Skeletal muscle cell (primary cell): ENCODE data around the gene TP73.
"Not testable (repeated sequence)": the region's sequence is repeated elsewhere in the genome, so short reads cannot be mapped to it uniquely, and the experiment has no call there.

ENCODE experiments used
- DNase-seq: peaks from one replicate; pipeline ENCODE4 v3.0.0-alpha.2; 2010; ENCODE audit warnings: low read depth
- H3K4me3 ChIP-seq: 2 replicates; pipeline ENCODE4 v1.5.1; 2011; ENCODE audit warnings: low read depth, mild to moderate bottlenecking, control low read depth, low read length, moderate library complexity

The TP73 gene

DNA sequence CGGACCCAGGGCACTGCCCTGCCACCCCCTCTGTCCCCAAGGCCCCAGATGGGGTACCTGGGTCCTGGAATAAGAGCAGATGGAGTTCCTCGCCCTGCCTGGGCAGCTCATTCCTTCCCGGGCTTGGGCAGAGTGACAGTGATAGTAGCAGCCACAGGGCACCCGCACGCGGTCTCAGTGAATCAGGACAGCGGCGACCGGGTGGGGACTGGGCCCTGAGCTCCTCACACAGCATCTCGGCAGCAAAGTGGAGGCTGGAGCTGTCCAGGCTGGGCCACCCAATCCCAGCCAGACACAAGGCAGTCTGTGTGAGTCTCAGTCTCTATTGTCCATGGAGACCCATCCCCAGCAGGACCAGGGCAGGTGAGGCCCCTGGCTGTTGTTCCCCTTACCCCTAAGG, 62.5 kb downstream of the TP73 start:
- no peak for DNase-seq
- H3K4me3 ChIP-seq: no peak overlapping the region

DNA sequence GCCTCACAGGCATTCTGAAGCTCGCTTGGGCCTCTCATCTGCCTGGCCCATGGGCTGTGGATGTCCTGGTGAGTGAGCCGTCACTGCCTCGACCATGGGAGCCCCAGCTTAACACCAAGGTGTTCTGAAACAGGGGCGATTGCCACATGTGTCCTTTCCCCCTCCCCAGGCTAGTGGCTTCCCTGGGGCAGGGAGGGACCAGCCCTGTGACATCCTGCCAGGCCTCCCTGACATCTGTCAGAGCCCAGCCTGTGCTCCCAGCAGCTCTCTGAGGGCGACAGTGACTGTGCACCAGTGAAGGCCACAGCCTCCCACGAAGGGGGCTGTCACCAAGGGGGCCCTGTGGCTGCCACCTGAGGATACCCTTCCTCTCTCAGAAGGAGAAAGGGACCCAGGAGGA, 64.0 kb downstream of the TP73 start:
- no peak overlapping the region for H3K4me3 ChIP-seq
- no peak for DNase-seq

GRCh38 chr1:3717041-3717714, 64.9 kb downstream of the TP73 start:
- H3K4me3 ChIP-seq: no peak overlapping the region
- no peak for DNase-seq

GRCh38 chr1:3717715-3718601, 65.6 kb downstream of the TP73 start:
- H3K4me3 ChIP-seq: no peak overlapping the region
- no peak for DNase-seq

DNA sequence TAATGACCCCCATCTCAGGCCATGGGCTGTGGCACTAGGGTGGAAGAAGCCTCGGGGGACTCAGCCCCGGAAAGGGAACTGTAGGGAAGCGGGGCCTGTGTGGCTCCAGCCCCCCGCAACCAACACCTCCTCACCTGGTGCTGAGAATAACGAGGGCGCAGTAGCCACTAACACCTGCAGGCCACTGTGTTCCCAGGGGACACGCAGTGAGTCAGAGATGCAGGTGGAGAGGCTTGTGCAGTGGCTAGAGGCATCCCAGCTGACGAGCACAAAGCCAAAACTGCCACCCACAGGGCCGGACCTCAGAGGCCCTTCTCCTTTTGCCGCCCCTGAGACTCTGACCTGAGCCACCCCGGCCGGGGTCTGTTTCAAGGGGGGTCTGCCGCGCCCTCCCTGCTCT, 66.4 kb downstream of the TP73 start:
- DNase-seq: no peak

DNA sequence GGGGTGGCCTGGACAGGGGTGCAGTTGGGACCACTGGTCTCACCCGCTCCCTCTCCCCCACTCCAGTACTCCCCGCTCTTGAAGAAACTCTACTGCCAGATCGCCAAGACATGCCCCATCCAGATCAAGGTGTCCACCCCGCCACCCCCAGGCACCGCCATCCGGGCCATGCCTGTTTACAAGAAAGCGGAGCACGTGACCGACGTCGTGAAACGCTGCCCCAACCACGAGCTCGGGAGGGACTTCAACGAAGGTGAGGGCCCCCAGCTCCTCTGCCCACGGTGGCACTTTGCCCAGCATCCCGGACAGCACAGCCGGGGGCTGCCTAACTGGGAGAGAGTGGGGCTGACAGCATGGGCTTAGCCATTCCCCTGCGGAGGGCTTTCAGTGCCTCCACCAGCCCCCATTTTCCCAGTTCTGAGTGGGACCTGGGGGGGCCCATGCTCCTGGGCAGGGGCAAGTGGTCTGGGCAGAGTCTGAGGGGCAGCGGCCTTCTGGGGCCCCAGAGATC, 69.7 kb downstream of the TP73 start:
- no peak overlapping the region for H3K4me3 ChIP-seq
- no peak for DNase-seq

More for the DNA sequence above, 66.4 kb downstream of the TP73 start:
- H3K4me3 ChIP-seq: no peak overlapping the region

DNA sequence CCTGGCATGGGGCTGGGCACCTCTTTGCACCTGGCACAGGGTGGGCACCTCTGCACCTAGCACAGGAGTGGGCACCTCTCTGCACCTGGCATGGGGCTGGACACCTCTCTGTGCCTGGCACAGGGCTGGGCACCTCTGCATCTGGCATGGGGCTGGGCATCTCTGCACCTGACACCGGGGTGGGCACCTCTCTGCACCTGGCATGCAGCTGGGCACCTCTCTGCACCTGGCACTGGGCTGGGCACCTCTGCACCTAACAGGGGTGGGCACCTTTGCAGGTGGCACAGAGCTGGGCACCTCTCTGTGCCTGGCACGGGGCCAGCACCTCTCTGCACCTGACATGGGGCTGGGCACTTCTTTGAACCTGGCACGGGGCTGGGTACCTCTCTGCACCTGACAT, 70.5 kb downstream of the TP73 start:
- no peak for DNase-seq

GRCh38 chr1:3724416-3725030, 72.2 kb downstream of the TP73 start:
- H3K4me3 ChIP-seq, DNase-seq: not testable (repeated sequence)

More for the DNA sequence above, 70.5 kb downstream of the TP73 start:
- no peak overlapping the region for H3K4me3 ChIP-seq

DNA sequence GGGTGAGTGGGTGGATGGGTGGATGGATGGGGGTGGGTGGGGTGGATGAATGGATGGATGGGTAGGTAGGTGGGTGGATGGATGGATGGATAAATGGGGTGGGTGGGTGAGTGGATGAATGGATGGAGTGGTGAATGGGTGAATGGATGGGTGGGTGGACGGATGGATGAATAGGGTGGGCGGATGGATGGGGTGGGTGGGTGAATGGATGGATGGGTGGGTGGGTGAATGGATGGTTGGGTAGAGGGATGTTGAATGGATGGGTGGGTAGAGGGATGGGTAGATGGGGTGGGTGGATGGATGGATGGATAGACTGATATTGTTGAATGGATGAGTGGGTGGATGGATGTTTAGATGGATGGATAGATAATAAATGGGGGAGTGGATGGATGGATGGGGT, 73.0 kb downstream of the TP73 start:
- no peak overlapping the region for H3K4me3 ChIP-seq
- no peak for DNase-seq

GRCh38 chr1:3727042-3727824, 74.9 kb downstream of the TP73 start:
- H3K4me3 ChIP-seq: no peak overlapping the region
- no peak for DNase-seq

GRCh38 chr1:3727825-3728776, 75.8 kb downstream of the TP73 start:
- no peak for DNase-seq
- H3K4me3 ChIP-seq: no peak overlapping the region

DNA sequence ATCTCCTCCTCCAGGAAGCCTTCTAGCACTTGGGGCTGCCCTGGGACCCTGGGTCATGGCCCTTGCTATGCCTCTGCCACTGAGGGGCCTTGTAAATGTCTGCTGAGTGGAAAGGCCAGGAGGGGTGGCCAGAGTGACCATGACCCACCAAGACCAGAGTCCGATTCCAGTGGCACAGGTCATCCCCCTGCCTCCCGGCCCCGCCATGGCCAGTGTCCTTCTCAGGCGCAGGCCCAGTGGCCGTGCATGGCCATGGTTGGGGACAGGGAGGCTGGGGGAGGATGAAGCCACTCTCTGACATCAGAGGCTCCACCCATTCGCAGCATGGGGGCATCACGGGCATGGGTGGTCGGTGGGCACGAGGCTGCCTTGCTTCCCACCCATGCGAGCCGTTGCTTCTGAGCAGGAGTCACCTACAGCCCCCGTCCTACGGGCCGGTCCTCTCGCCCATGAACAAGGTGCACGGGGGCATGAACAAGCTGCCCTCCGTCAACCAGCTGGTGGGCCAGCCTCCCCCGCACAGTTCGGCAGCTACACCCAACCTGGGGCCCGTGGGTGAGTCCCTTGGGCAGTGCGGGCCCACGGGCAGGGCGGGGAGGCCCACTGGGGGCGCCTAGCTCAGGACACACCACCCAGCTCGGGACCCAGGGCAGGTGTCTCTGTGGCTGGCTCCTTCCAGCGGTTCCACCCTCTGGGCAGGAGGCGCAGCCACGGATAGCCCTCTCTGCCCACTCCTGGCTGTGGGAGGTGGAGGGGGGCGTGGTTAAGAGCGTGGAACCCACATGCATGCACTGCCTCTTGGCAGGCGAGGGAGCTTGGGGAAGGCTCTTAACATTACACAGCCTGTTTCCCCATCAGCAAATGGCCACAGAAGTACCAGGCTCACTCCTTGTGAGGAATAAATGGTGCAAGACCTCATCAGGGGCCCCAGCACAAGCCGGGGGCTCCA, 77.6 kb downstream of the TP73 start:
- no peak for DNase-seq

GRCh38 chr1:3730543-3731247, 78.4 kb downstream of the TP73 start:
- DNase-seq: no peak
- H3K4me3 ChIP-seq: no peak overlapping the region

More for the DNA sequence above, 77.6 kb downstream of the TP73 start:
- H3K4me3 ChIP-seq: no peak overlapping the region

- no peak overlapping the region for H3K4me3 ChIP-seq
- no peak for DNase-seq
Observed at GRCh38 chr1:3731583-3732433, 79.5 kb downstream of the TP73 start.

DNA sequence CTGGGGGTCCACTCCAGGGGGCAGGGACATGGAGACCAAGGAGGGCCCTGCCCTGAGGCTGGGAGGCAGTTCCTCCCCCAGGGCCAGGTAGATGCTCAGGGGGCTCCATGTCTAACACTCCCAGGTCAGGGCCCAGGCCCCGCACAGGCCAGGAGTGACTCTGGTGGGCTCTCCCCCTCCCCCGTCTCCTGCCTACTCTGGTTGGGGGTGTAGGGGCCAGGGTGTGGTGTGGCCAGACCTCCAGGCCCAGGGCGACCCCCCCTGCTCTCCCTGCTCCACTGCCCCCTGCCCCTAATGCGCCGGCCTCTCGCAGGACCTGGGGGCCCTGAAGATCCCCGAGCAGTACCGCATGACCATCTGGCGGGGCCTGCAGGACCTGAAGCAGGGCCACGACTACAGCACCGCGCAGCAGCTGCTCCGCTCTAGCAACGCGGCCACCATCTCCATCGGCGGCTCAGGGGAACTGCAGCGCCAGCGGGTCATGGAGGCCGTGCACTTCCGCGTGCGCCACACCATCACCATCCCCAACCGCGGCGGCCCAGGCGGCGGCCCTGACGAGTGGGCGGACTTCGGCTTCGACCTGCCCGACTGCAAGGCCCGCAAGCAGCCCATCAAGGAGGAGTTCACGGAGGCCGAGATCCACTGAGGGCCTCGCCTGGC, 80.2 kb downstream of the TP73 start:
- H3K4me3 ChIP-seq: no peak overlapping the region
- no peak for DNase-seq
